Suppressor macrophage (primary cell): ENCODE data around the gene TC2N.
A peak's percentile ranks its signal among the peaks of the same experiment; 100 is the strongest.
"Not testable (repeated sequence)": the region's sequence is repeated elsewhere in the genome, so short reads cannot be mapped to it uniquely, and the experiment has no call there.

Experiments
- DNase-seq, 4 experiments: peaks; one replicate each; pipeline ENCODE4 v3.0.0-alpha.2; 2020 to 2022

Gene TC2N

DNA sequence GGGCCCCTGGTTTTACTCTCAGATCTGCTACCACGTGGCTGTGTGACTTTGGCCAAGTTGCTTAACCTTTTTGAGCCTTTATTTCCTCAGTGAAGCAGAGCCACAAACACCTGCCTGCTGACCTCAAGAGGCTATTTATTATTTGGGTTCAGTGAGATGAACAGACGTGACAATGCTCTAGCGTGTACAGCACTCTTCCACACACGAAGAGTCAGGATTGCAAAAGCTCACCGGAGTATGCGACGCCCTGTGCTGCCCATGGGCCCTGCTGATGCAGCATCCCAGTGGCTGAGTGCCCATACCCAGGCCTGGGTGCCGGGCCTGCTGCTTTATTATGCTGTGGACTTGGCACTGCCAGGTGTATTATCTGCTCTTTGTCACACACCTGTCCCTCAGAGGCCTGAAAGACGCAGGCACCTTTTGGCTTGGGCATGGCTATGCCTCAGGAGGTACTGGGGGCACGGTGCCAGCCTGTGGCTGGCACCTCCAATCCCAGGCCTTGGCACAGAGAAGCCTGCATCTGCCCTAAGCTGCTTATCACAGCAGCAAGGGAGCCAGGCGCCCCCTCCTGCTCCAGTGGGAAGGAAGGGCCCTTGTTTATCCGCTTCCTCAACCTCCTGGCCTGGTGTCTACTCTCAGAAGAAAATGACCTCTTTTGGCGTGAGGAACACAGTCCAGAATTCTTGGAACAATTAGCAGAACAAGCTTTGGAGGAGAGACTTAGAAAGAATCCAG, 22.3 kb upstream of the TC2N start:
- DNase-seq: no peak

DNA sequence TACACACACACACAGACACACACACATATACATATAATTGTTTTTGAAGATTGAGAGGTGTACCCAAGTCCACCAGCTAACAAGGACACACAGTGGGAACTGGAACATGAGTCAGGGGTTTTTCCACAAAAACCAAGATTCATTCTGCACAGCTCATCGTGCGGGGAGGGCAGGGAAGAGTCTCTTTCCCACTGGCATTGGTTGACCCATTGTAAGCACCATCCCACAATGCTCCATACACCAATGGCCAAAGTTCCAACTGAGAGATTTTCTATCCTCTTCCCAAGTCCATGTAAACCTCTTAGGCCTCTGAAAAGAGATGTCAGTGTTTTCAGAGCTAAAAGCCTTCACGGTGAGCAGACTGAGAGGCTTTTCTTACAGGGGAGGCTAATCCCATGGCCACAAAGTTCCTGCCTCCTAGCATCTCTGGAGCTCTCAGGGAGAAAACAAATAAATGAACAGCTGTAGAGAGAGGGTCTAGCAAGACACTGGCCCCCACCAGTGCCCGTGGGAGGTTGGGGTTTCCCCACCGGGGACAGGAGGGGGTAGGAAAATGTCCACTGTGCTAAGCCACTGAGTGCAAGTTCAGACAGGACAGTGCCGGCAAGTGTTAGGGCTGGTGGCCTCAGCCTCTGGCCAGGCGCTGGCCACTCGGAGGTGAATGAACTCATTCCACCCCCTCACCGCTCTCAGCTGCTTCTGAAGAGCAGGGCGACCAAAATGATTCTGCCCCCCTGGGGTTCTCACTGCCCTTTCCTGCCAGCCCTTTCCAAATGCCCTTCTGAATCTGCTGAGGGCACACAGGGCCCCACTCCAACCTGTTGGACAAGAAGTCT, 21.5 kb upstream of the TC2N start:
- no peak for DNase-seq

DNA sequence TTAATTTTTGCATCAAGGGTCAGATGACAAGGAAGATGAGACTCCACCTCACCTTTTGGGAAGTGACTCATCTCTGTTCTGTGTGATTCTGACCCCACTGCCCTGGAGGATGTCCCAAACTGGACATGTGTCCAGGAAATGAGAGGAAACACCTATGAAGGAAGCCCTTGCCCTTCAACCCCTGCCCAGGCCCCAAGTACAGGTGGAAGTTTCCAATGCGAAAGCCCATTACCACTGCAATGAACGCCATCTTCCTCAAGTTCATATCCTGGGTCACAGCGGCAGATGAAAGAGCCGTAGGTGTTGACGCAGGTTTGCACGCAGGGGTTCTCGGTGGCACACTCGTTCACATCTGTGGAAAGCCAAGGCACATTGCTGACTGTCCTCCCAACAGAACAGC, 19.6 kb upstream of the TC2N start:
- DNase-seq: no peak

DNA sequence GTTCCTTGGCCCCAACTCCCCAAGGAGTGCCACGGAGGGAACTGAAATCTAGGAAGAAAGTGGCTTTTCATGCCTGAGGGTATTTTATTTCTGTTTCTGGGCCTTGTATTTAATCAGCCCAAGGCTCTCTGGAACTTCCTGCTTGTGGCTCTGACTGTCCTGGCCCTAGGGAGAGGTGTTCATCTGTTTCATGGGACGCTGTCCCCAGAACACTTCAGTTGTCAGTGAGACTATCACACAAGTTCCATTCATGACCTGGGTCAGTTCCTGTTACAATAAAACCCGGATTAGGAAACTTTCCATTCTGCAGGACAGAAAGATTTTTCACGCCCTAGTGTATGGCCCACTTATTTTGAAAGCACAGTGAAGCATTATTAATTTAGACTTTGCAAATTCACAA, 18.5 kb upstream of the TC2N start:
- no peak for DNase-seq

DNA sequence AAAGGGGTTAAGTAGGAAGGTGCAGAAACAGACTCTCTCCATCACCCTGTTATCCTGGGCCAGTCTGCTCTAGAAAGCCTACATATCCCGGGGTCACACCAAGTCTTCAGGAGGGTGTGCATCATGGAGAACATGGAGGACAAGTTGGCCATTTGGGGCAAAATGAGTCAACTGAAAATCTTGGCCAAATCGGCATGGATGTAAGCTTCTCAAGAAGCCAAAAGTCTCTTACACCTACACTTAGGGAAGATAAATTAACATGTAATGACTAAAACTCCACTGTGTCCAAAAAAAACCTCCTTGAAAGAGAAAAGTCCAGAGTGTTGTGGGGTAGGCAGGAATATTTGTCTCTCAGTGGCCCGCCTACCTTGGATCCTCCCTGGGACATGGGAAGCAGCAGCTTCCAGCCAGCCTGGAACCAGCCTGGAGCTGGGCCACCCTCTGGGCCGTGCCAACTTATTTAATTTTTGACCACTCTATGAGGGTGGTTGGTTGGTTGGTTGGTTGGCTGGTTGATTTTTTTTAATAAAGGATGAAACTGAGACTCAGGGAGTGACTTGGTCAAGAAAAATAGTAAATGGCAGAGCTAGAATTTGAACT, 17.9 kb upstream of the TC2N start:
- no peak for DNase-seq

DNA sequence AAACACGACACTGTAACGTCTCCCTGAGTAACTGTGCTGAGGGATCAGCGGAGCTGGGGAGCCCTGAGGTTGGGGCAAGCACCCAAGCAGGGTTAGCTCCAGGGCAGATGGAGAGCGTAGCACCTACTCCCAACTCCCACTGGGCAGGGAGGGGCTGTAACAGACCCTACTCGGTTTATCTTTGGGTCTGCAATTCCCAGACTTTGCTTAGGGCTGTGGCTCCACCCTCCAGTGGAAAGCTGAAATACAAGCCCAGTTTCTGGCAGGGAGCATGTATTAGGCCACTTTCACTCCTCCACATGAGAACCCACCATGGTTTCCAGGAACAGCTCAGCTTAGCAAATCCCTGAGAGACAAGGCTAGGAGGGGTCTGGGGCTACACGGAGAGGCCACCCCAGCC, 17.3 kb upstream of the TC2N start:
- DNase-seq: no peak

DNA sequence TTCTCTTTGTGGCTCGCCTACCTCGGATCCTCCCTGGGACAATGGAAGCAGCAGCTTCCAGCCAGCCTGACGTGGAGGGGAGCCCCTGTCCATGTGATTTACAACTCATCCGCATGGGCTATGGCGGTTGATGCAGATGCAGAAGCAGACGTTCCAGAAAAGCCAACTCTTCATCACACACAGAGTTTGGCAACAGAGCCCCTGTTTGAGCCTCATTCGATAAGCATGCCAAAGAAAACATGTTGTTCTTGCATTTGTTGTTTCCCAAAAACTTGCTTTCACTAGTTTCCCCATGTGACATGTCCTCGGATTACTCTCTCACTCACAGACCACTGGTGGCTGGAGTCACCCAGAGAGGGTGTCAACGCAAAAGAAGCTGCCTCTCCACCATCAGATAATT, 16.4 kb upstream of the TC2N start:
- no peak for DNase-seq

DNA sequence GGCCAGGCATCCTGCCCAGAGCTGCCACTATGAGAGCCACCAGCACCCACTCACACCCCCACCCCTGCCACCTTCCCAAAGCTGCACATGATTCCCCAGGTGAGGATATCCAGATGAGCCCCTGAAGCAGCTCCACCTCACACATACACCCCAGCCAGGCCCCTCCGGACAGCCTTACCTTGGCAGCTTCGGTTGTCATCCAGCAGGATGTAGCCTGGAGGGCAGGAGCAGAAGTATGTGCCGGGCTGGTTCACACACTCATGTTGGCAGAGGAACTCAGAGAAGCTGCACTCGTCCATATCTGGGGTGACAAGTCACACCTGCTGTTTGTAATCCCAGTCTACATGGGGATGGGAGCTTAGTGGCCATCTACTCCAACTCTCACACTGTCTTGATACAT, 15.4 kb upstream of the TC2N start:
- no peak for DNase-seq

DNA sequence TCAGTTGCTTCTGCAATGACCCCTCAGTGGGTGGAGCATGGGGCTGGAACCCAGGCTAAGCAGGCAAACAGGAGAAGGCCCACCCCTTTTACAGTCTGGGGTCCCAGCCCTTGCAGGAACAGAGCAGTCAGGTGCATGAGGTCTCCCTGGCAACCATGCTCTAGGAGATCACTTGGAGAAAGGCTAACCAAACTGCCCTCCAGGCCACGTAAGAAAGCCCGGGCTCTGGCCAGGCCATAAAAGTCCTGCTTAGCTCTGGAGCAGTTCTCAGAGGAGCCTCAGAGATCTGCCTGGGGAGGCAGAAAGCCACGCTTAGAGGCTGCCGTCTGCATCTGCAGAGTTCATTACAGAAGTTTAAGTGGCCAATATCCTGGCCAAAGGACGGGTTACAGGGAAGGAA, 15.0 kb upstream of the TC2N start:
- DNase-seq: no peak

DNA sequence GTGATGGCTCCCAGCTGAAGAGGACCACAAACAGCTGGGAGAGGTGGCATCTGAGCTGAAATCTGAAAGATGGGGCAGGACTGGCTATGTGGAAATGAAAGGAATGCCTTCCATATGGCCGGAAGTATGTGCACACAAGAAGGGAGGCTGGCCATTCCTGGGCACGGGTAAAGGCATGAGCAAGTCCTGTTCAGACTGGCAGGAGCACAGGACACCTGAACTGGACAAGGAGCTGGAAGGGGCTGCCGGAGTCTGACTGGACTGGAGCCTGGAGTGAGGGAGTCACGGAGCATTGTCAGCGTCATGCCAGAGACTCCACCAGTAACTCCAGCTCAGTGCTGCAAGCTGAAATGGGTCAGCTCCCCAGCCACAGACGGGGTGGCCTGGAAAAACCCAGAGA, 11.9 kb upstream of the TC2N start:
- DNase-seq: no peak

DNA sequence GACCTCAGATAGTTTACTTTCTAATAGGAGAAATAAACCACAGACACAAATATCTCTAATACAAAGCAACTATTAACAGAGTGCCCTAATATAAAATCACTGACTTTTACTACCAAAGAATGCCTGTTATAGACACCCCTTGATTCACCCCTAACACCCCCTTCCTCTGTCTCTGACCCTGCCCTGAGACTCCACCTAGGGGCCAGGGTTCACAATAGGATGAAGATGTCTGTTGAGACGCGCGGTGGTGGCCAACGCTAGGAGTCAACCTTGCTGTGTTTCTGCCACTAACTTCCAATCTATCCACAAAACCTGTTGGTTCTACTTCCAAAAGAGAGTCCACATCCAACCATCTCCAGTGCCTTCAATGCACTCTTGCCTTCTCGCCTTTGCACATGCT, 10.9 kb upstream of the TC2N start:
- DNase-seq: no peak

DNA sequence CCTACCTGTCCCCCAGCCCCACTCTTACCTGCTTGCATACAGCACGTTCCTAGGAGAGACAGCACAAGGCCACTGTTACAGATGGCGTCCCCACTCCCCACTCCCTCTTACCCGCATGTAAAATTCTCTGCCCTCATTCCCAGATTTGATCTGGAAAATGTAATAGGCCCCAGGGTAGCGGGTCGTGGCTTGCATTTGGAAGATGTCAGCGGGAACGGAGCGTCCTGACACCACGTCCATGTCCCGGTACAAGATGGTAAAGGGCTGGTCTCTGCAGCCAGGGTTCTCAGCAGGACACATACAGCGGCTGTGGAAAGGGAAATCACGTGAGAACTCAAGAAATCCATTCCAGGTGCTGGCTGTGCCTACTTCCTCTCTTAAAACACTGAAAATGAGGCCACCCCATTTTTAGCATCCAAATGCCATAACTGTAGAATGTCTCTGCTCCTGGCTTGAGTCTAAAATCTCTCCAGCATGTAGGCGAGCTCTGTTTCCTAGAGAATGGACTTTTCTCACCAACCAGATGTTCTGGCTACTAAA, 10.1 kb upstream of the TC2N start:
- no peak for DNase-seq

DNA sequence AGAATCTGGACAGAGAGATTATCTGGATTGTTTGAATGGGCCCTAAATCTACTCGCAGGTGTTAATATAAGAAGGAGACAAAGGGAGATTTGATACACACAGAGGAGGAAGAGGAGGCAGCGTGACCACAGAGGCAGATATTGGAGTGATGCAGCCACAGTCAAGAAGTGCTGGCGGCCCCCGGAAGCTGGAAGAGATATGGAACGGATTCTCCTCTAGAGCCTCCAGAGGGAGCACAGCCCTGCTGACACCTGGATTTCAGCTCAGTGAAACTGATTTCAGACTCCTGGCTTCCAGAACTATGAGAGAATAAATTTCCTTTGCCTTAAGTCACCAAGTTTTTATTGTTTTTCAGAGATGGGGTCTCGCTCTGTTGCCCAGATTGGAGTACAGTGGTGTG, 9.2 kb upstream of the TC2N start:
- DNase-seq: no peak

DNA sequence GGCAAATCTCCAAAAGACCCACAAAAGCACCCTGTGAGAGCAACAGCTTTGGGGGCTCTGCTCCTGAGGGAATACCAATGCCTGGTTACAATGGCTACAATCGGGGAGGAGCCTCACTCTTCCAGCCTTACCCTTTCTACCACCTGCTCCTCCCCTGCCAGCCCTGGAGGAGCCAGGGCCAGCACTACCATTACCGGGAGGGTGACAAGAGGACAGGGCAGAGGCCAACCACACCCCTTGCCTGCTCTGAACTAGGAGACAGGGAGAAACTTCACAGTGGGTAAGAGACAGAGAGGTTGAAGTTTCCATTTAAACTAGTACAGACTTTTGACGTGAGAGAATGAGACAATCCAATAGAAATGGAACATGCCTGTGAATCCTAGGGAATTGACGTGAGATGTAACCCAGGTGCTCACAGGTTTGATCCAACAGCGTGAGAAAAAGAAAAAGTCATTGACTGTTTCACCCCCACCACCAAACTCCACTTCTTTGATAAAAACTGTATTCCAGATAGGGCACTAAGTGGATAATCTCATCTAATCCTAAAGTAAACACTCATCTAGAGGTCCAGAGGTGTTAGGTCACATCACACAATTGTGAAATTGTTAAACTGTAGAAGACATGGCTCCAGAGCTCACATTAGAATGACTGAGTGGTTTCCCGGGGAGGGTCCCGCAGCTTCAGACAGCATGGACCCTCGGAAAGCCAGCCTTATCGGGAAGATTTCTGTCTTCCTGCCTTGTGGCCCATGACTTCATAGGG, 8.4 kb upstream of the TC2N start:
- no peak for DNase-seq

DNA sequence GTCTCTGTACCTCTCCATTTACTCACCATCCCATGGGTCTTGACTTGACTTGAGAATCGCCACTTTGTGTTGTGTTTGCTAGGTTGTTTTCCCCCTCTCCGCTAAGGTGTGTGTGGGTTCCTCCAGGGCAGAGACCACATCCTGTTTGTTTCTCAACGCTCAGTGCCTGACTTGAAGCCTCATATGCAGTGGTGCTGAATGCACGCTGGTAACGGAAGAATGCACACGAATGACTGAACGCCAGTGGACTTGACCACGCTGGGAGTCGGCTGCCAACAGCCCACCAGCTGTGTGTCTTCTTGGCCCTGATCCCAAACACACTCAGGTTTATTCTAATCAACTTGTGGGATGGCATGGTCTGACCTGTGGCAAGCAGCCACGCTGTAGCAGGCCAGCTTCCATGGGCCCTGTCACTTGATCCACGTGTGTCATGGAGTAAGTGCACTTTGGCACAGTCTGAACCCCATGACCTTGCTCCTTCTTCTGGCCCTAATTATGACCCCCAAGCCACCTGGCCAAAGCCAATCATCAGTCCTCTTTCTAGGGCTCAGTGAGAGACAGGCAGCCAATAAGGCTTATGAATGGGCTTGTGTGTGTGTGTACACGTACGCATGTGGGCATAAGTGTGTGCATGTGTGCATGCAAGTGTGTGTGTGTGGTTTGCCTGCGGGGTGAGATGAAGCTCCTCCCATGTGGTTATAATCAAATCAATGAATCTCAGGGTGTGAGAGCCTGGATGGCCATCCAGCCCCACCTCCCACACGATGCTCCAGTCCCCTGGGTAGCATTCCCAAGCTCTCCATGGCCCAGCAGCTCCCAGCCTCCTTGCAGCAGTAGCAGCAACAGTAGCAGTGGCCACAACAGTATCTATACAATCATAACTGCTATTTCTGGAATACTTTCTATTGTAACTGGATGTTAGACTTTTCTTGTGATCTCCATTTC, 6.4 kb upstream of the TC2N start:
- peak in 3 of 4 experiments; percentile 17 to 26 (median 23) for DNase-seq

DNA sequence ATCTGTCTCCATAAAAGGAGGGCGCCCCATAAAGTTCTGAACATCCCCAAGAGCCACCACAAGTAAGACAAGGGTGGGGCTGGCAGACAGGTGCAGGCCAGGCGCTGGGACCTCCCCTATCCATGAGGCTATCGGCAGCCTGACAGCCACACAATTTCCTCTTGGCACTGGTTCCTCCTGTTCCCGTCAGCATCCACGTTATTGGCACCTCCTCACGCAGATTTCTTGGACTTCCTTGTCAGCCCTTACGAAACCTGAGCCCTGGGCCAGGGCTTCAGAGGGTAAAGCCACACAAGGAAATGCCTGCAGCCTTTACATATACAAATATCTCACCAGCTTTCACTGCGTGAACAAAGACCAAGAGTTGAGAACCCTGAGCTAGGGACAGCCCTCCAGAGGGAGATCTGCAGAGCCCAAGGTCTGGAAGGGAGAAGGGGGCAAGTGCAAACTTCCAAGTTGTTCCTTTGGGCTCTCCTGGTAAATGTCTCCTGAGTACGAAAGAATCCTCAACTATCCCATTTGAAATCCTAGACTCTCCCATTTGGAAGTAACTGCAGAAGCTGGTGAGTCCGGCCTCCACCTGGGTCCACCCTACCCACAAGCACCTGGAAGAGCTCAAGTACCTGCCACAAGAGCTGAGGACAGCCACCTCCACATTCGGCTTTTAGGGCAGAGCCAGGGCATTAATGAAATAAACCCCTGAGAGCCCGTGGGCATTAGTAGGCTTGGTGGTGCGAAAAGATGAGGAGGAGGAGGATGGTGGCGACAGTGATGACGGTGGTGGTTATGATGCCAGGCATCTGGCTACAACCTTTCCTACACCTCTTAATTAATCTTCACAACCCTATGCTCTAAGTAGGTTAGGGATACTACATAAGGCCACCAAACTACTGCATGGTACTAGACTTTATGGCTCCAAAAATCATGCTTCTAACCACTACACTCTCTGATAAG, 5.5 kb upstream of the TC2N start:
- DNase-seq: peak; percentile 69 to 85 (median 78)

DNA sequence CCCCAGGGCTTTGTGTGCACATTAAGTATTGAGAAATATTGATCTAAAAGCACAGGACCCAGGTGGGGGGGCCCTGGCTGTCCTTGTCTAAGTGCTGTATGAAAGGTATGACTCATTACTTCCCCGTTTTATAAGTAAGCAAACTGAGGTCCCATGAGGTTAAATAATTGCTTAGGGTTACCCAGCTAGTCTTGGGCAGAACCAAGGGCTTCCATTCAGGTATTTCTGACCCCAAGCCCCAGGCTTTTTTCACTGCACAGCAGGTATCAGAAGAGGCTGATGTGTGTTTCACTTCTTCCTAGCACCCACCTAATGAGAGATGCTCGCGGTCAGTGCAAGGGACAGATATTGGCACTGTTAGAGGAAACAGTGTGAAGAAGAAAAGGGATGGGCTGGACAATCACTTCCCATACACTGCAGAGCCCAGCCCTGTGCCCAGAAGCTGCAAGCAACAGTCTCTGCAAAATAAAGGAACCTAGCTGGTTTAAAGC, 4.7 kb upstream of the TC2N start:
- DNase-seq: peak; percentile 25 to 61 (median 54)

DNA sequence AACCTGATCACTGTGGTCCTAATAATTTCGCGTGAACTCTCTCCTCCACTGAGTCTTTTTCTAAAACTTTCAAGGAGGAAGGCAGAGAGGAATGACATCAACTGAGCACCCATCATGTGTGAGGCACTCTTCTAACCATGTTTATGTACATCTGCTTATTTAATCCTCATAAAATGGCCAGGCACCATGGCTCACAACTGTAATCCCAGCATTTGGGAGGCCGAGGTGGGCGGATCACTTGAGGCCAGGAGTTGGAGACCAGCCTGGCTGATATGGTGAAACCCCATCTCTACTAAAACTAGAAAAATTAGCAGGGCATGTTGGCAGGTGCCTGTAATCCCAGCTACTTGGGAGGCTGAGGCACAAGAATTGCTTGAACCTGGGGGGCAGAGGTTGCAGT, 4.1 kb upstream of the TC2N start:
- DNase-seq: not testable (repeated sequence)

DNA sequence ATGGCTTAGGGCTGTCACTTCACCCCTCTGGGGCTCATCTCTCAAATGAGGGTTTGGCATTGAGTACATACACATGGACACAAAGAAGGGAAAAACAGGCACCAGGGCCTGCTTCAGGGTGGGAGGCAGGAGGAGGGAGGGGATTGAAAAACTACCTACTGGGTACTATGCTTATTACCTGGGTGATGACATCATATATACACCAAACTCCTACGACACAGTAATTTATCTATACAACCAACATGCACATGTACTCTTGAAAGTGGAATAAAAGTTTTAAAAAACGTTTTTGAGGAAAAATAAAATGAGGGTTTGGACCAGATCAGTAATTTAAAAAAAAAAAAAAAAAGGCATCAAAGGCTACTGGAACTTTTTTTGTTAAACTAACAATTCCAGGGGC, 3.6 kb upstream of the TC2N start:
- no peak for DNase-seq

DNA sequence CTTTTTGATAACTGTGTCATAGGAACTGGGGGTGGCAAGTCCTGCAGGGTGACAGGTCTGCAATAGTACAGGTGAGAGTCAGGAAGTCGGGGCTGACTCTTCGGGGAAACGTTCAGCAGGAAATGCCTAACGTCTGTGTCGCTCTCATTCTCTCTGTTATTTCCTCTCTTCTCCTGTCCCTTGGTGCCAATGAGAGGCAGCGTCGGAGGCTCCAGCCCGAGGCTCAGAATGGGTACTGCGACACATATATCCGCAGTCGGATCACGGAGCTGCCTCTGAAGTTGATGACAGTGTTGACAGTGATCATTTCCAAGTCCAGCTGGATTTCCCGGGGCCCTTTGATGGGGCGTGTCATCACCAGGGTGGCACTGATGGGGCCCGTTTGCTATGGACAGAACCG, 2.7 kb upstream of the TC2N start:
- DNase-seq: no peak
